CD4-positive, alpha-beta T cell (primary cell): ENCODE results near the gene MFSD12. TPM values are rescaled to one million over a fixed set of nuclear protein-coding genes. Genes with fewer than 3 reads are reported as not detected.

Experiments
- ATAC-seq: fragments of 200-7000 bp; cut with Tn5 transposase; one replicate; pipeline ENCODE4 v1.10.0; 2022; ENCODE audit warnings: mild to moderate bottlenecking; ENCODE audit not compliant: poor library complexity
- CTCF ChIA-PET: fragments of 350-600 bp; sonication (Branson Sonifier 250); formaldehyde crosslinking; loops from one replicate; lab custom pipeline; 2021; ENCODE audit warnings: antibody characterized with exemption, inconsistent platforms; lab: Charles Lee
- POLR2A ChIA-PET: fragments of 350-600 bp; sonication (Branson Sonifier 250); formaldehyde crosslinking; loops from one replicate; lab custom pipeline; 2021; ENCODE audit warnings: antibody characterized with exemption, inconsistent platforms; lab: Charles Lee
- DNase-seq, 14 experiments: peaks; one replicate each; pipeline ENCODE4 v3.0.0-alpha.2; 2013 to 2020; ENCODE audit warnings: mixed read lengths in 2 of 14
- H3K27ac ChIP-seq, 2 donors: one replicate each; pipeline versions ENCODE4 v1.5.1 to v1.7.0; 2013; ENCODE audit warnings: low read length in 2 of 2, low read depth in 1 of 2, mild to moderate bottlenecking in 1 of 2
- H3K27me3 ChIP-seq, 2 experiments: 1 replicate in 1 of 2; 2 replicates in 1 of 2; pipeline versions ENCODE4 v1.6.1 to v1.7.0; 2013; ENCODE audit warnings: low read length in 2 of 2, control low read depth in 1 of 2, mild to moderate bottlenecking in 1 of 2, moderate library complexity in 1 of 2; ENCODE audit not compliant: insufficient read depth in 2 of 2, control insufficient read depth in 1 of 2
- H3K36me3 ChIP-seq: one replicate; pipeline ENCODE4 v1.6.1; 2013; ENCODE audit warnings: low read length, control low read depth; ENCODE audit not compliant: insufficient read depth
- H3K4me1 ChIP-seq: one replicate; pipeline ENCODE4 v1.6.1; 2013; ENCODE audit warnings: low read length, control low read depth; ENCODE audit not compliant: insufficient read depth
- H3K4me3 ChIP-seq: one replicate; pipeline ENCODE4 v1.5.1; 2013; ENCODE audit warnings: mild to moderate bottlenecking, low read length, moderate library complexity
- H3K9me3 ChIP-seq, 2 experiments: 1 replicate in 1 of 2; 2 replicates in 1 of 2; pipeline versions ENCODE4 v1.6.1 to v1.7.0; 2013; ENCODE audit warnings: low read length in 2 of 2, mild to moderate bottlenecking in 2 of 2, control low read depth in 1 of 2, moderate library complexity in 1 of 2; ENCODE audit not compliant: control insufficient read depth in 1 of 2, insufficient read depth in 1 of 2
- H3K27ac Mint-ChIP-seq: one replicate; pipeline ENCODE4 v1.8.0; 2020; ENCODE audit warnings: mixed read lengths
- H3K27me3 Mint-ChIP-seq: one replicate; pipeline ENCODE4 v1.8.0; 2021; ENCODE audit warnings: mixed read lengths
- H3K36me3 Mint-ChIP-seq: one replicate; pipeline ENCODE4 v1.8.0; 2021; ENCODE audit warnings: low read depth, mixed read lengths
- H3K4me1 Mint-ChIP-seq: one replicate; pipeline ENCODE4 v1.8.0; 2021; ENCODE audit warnings: low read depth, mixed read lengths
- H3K4me3 Mint-ChIP-seq: one replicate; pipeline ENCODE4 v1.8.0; 2020; ENCODE audit warnings: mild to moderate bottlenecking, mixed read lengths
- H3K9me3 Mint-ChIP-seq: one replicate; pipeline ENCODE4 v1.8.0; 2020; ENCODE audit warnings: mixed read lengths
- CTCF ChIP-seq: fragments of 200-600 bp; IDR thresholded peaks from one replicate; pipeline ENCODE4 v1.8.0; 2022; ENCODE audit warnings: antibody characterized with exemption, mild to moderate bottlenecking
- intact Hi-C, 2 experiments: fragments of 100-400 bp; cut with DNase I in 1 of 2; cut with micrococcal nuclease in 1 of 2; formaldehyde crosslinking; loops; one replicate each; pipeline versions ENCODE4 v1.15.1 to v1.9.0; 2023 to 2025; cut with DNase I, micrococcal nuclease
- total RNA-seq, 174 experiments: library from RNA in 2 of 174; stranded (reverse) in 2 of 174; gene quantifications; one replicate each; pipeline ENCODE4 v1.2.3 and lab custom pipeline; 2021 to 2026

MFSD12 gene
- total RNA-seq, 2 experiments from 2014 or later = 62.5 to 65.0 TPM

DNA sequence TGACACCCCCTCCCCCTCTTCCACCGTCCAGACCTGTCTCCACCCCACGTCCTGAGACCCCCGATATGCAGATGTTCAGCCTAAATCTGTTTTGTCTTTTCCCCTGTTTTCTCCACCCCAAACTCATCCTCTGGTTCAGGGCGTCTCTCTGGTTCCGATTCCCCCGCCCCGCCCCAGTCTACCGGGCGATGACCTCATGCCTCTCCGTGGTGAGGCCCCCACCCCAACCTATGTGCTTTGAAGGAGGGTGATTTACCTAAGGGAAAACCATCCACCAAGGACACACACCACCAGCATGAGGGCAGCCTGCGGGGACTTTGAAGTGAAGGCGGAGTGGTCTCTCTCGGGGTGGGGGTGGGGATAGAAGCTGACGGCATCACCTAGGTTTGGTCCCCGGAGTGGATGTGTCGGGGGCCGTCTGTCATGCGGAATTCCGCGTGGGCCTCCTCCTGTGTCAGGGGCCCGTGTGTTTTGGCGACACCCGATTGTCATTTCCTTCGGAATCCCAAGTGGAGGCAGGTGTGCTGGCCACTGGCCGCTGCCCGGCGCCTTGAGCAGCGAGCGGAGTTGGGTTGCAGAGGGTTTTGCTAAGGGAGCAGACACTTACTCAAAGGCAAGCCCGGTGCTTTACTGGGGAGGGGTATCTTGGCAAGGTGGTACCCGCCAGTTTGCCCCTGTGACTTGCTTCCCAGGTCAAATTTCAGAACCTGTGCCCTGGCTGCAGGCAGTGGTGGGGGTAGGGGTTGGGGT, 49.8 kb downstream of the MFSD12 start:
- Mint-ChIP-seq H3K36me3 (peaks cover 42% of the 10 kb centered on the region), H3K4me1 (peaks cover 44% of the 10 kb centered on the region), H3K4me3 (peak overlapping the region; percentile 92), H3K27ac (peak overlapping the region; percentile 90), H3K27me3 (no peaks in the 10 kb centered on the region), H3K9me3 (no peaks in the 10 kb centered on the region)
- no peak for TF ChIP-seq CTCF
- DNase-seq (peak in 12 of 14 experiments; percentile 24 to 73 (median 52)), ATAC-seq (no peak)
- H3K4me3 ChIP-seq = peak overlapping the region; percentile 91
- H3K36me3 ChIP-seq = peaks cover 34% of the 10 kb centered on the region
- intact Hi-C loops = loop anchor here (2.0 to 10.0 kb wide), 6 partner anchors 40 to 453 kb away; partner anchors contain the start of genes CACTIN (in 1 of the 2), HMG20B (in 1 of the 2) and TLE5 (in 1 of the 2)
- ChIA-PET CTCF (interaction anchor here (1.0 kb wide), 1 partner anchor 37 kb away, joined by 3 read pairs; no protein-coding TSS in a partner anchor), POLR2A (no interaction called here)
- no peak overlapping the region for H3K27ac ChIP-seq
- no peaks in the 10 kb centered on the region for H3K27me3 ChIP-seq
- H3K4me1 ChIP-seq = peaks cover 60% of the 10 kb centered on the region
- H3K9me3 ChIP-seq = no peaks in the 10 kb centered on the region

GRCh38 chr19:3506384-3507340, 50.7 kb downstream of the MFSD12 start:
- H3K9me3 ChIP-seq = no peaks in the 10 kb centered on the region
- ChIA-PET POLR2A (interaction anchor here (1.0 kb wide), 1 partner anchor 9 kb away, joined by 3 read pairs; no protein-coding TSS in a partner anchor), CTCF (interaction anchor here (1.0 kb wide), 1 partner anchor 38 kb away, joined by 3 read pairs; no protein-coding TSS in a partner anchor)
- H3K27ac ChIP-seq = peak overlapping the region in 1 of 2 donors; percentile 50
- H3K36me3 Mint-ChIP-seq = peaks cover 35% of the 10 kb centered on the region
- ATAC-seq = no peak
- H3K27ac Mint-ChIP-seq = peak overlapping the region; percentile 95
- no peaks in the 10 kb centered on the region for H3K27me3 Mint-ChIP-seq
- peaks cover 34% of the 10 kb centered on the region for H3K36me3 ChIP-seq
- peak overlapping the region; percentile 92 for H3K4me3 Mint-ChIP-seq
- no peaks in the 10 kb centered on the region for H3K27me3 ChIP-seq
- H3K4me1 Mint-ChIP-seq = peaks cover 44% of the 10 kb centered on the region
- intact Hi-C loops = loop anchor here (1.0 to 10.0 kb wide), 7 partner anchors 41 to 452 kb away; partner anchors contain the start of genes CACTIN (in 1 of the 2), HMG20B (in 1 of the 2), MFSD12 (in 1 of the 2) and TLE5 (in 1 of the 2)
- peak overlapping the region; percentile 91 for H3K4me3 ChIP-seq
- peaks cover 53% of the 10 kb centered on the region for H3K4me1 ChIP-seq
- no peaks in the 10 kb centered on the region for H3K9me3 Mint-ChIP-seq
- peak in 8 of 14 experiments; percentile 12 to 74 (median 30) for DNase-seq
- TF ChIP-seq CTCF = no peak
